A673 (cell line): ENCODE measurements around the gene DAB2IP.

ENCODE experiments used
- EZH2 ChIP-seq: fragments of 200-600 bp; sonication (generic); IDR thresholded peaks from 2 replicates; pipeline ENCODE4 v1.6.1; 2017; ENCODE audit warnings: borderline replicate concordance, low read depth, mild to moderate bottlenecking, mixed read lengths, antibody characterized with exemption, low read length; ENCODE audit not compliant: poor library complexity, severe bottlenecking
- TF ChIP-seq, protein P1 (sequence below): fragments of 300-800, 200-600 bp; sonication (generic); conservative IDR thresholded peaks from 2 replicates; pipeline ENCODE4 v1.5.1; 2017; ENCODE audit warnings: low read depth, mild to moderate bottlenecking, antibody characterized with exemption, low read length, moderate library complexity, mixed read lengths

DNA sequence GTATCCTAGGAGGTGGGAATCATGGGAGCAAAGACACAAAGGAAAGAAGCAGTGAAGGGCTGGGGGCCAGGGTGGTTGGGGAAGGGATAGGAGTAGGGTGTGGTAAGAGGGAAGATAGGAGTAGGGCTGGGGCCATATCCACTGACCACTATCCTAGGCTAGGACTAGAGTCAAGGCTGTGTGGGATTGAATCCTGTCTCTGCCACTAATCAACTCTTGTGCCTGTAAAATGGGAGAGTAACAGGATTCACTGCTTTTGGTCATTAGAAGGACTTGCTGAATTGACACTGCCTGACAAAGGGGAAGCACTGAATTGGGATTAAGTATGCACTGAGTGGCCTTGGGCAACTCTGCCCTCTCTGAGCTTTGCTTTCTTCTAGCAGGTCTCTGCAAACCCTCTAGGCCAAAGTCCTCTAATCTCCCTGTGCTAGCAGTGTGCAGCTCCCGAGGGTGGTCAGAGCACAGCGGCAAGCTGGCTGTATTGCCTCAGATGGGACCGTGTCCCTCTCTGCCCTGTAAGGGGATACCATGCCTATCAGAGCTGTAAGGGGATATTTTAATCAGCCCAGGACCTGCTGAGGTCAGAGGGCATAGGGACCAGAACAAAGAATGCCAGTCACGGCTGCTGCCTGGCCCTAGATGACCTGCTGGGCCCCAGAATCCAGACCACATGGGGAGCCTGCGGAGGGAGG is 12.4 kb upstream of the DAB2IP start:
- TF ChIP-seq, protein P1, sequence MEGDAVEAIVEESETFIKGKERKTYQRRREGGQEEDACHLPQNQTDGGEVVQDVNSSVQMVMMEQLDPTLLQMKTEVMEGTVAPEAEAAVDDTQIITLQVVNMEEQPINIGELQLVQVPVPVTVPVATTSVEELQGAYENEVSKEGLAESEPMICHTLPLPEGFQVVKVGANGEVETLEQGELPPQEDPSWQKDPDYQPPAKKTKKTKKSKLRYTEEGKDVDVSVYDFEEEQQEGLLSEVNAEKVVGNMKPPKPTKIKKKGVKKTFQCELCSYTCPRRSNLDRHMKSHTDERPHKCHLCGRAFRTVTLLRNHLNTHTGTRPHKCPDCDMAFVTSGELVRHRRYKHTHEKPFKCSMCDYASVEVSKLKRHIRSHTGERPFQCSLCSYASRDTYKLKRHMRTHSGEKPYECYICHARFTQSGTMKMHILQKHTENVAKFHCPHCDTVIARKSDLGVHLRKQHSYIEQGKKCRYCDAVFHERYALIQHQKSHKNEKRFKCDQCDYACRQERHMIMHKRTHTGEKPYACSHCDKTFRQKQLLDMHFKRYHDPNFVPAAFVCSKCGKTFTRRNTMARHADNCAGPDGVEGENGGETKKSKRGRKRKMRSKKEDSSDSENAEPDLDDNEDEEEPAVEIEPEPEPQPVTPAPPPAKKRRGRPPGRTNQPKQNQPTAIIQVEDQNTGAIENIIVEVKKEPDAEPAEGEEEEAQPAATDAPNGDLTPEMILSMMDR, result no peak
- TF ChIP-seq EZH2, result no peak
